ENCODE results near the gene CHCT1.

- TF ChIP-seq CTCF (IDR thresholded peaks at IDR 0.05; ENCODE audit: control extremely low read depth in 1 of 3, insufficient read depth in 1 of 3, low read depth in 1 of 3, low read length in 3 of 3) (no peak), CEBPB (IDR thresholded peaks at IDR 0.05; ENCODE audit: low read depth, low read length) (no peak), USF2 (IDR thresholded peaks at IDR 0.05; ENCODE audit: low read length) (no peak), MAX (IDR thresholded peaks at IDR 0.05) (no peak), TEAD4 (IDR thresholded peaks at IDR 0.05; ENCODE audit: low read depth, low read length) (no peak), SIRT6 (IDR thresholded peaks at IDR 0.05; ENCODE audit: low read length) (no peak), E2F6 (IDR thresholded peaks at IDR 0.05) (no peak), POLR2A (IDR thresholded peaks at IDR 0.05; ENCODE audit: control extremely low read depth in 1 of 2, low read depth in 2 of 2, low read length in 2 of 2) (no peak), EP300 (IDR thresholded peaks at IDR 0.05; ENCODE audit: borderline replicate concordance in 1 of 2, low read depth in 2 of 2, low read length in 2 of 2) (no peak), ZNF274 (IDR thresholded peaks at IDR 0.05; ENCODE audit: borderline replicate concordance, extremely low read depth, low read length) (no peak), JUND (IDR thresholded peaks at IDR 0.05; ENCODE audit: low read length) (no peak), BRCA1 (IDR thresholded peaks at IDR 0.05; ENCODE audit: low read depth, low read length) (no peak), KDM5A (IDR thresholded peaks at IDR 0.05; ENCODE audit: low read length) (no peak)
Observed at GRCh38 chr17:60472449-60472848, 50.2 kb downstream of the CHCT1 start.

Data from H1 (cell line).